Endodermal cell (in vitro differentiated cells): ENCODE data around the gene PRRT4. TPM values are rescaled to one million over a fixed set of nuclear protein-coding genes. Genes with fewer than 3 reads are reported as not detected.
A peak's percentile ranks its signal among the peaks of the same experiment; 100 is the strongest.

ENCODE experiments used
- DNase-seq: peaks from one replicate; pipeline ENCODE4 v3.0.0-alpha.2; 2017
- H3K27ac ChIP-seq: 2 replicates; pipeline ENCODE4 v1.5.1; 2013; ENCODE audit warnings: mild to moderate bottlenecking, low read depth, low read length, moderate library complexity
- H3K27me3 ChIP-seq: 2 replicates; pipeline ENCODE4 v1.6.1; 2013; ENCODE audit warnings: mild to moderate bottlenecking, low read length, moderate library complexity; ENCODE audit not compliant: insufficient read depth, control insufficient read depth, poor library complexity, severe bottlenecking
- H3K36me3 ChIP-seq: 2 replicates; pipeline ENCODE4 v1.7.0; 2013; ENCODE audit warnings: mild to moderate bottlenecking, low read length, moderate library complexity; ENCODE audit not compliant: control insufficient read depth, insufficient read depth
- H3K4me1 ChIP-seq: one replicate; pipeline ENCODE4 v1.7.0; 2013; ENCODE audit warnings: low read length; ENCODE audit not compliant: control insufficient read depth, insufficient read depth
- H3K4me3 ChIP-seq: 2 replicates; pipeline ENCODE4 v1.5.1; 2013; ENCODE audit warnings: mild to moderate bottlenecking, low read length, moderate library complexity
- H3K9ac ChIP-seq: 2 replicates; pipeline ENCODE4 v1.6.1; 2013; ENCODE audit warnings: mild to moderate bottlenecking, low read length, moderate library complexity; ENCODE audit not compliant: poor library complexity, severe bottlenecking; ENCODE audit errors: extremely low read depth
- H3K9me3 ChIP-seq: 2 replicates; pipeline ENCODE4 v1.6.1; 2013; ENCODE audit warnings: mild to moderate bottlenecking, low read length, moderate library complexity; ENCODE audit not compliant: control insufficient read depth
- H3K27ac Mint-ChIP-seq: 2 replicates; pipeline ENCODE4 v1.8.0; 2020; ENCODE audit warnings: mixed read lengths
- H3K27me3 Mint-ChIP-seq: 2 replicates; pipeline ENCODE4 v1.8.0; 2021; ENCODE audit warnings: mild to moderate bottlenecking, mixed read lengths; ENCODE audit not compliant: insufficient read depth
- H3K36me3 Mint-ChIP-seq: 2 replicates; pipeline ENCODE4 v1.8.0; 2020; ENCODE audit warnings: low read depth, mixed read lengths
- H3K4me1 Mint-ChIP-seq: 2 replicates; pipeline ENCODE4 v1.8.0; 2020; ENCODE audit warnings: mixed read lengths
- H3K4me3 Mint-ChIP-seq: 2 replicates; pipeline ENCODE4 v1.8.0; 2020; ENCODE audit warnings: mild to moderate bottlenecking, moderate library complexity, mixed read lengths
- H3K9me3 Mint-ChIP-seq: 2 replicates; pipeline ENCODE4 v1.8.0; 2020; ENCODE audit warnings: mild to moderate bottlenecking, mixed read lengths
- WGBS, 2 experiments: methylation state at CpG; one replicate each; pipeline versions ENCODE4 v1.1.5 to v1.1.7; 2013; ENCODE audit warnings: missing lambda C conversion rate in 2 of 2, mixed read lengths in 1 of 2; ENCODE audit not compliant: insufficient coverage in 1 of 2, insufficient read length in 1 of 2; 5-methylcytosine and 5-hydroxymethylcytosine counted together
- total RNA-seq, 2 donors: library from RNA; stranded (reverse); fragmentation: NEBNext Ultra II Directional in 1 of 2; extraction: Animal tissue kit (Norgen Biotek cat#: 25700) in 1 of 2; gene quantifications; 2 replicates in 1 of 2; 3 replicates in 1 of 2; pipeline ENCODE4 v1.2.1, GENCODE V29; 2021
- TF ChIP-seq, protein P1 (sequence below): fragments of 200-600 bp; sonication (generic); conservative IDR thresholded peaks from 2 replicates; pipeline ENCODE4 v1.5.0; 2021; ENCODE audit warnings: antibody characterized with exemption, mild to moderate bottlenecking

Gene PRRT4
- total RNA-seq, 2 donors from 2014 or later: 0.18 TPM; not detected in 1

DNA sequence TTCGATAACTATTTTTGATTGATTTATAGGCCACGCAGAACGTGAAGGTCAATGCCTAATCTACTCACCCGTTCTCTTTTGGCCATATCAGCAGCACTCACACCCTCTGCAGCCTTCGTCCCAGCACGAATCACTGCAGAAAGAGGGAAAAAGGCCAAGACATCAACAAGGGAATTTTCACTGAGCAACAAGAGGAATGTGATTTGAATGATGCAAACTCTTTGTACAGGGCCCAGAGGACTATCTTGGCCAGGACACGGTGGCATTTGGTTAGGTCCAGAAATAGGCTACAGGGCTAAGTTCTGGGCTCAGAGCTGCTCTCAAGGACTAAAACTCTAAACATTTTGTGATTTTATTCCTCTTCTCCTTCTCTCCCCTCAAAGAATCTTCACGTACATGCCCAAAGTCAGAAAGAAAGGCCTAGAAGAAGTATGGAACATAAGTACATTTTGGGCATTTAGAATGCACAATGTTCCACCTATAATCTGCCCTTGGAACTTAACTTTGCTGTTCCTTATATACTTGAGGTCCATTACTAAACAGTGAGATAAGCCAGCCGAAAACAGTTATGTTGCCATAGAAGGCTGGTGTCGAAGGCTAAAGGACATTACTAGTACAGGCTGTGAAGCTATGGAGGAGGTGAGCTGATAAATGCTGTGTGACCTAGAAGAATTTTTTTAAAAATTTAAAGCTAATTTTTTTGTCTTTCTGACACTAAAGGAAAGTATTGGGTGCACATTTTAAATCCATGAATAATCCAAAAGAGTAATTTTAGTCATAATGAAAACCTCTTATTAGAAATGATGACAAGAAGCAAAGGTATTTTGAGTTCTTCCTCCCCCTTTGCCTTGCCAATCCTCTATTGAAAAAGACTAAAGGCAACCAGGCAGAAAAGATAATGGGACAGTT is 37.8 kb downstream of the PRRT4 start:
- Histone ChIP-seq H3K4me3 (no peak overlapping the region), H3K4me1 (no peaks in the 10 kb centered on the region), H3K36me3 (peaks cover 90% of the 10 kb centered on the region), H3K9ac (no peak overlapping the region), H3K27me3 (no peaks in the 10 kb centered on the region), H3K27ac (no peak overlapping the region), H3K9me3 (no peaks in the 10 kb centered on the region)
- no peaks in the 10 kb centered on the region for H3K4me1 Mint-ChIP-seq
- no peak overlapping the region for H3K4me3 Mint-ChIP-seq
- H3K27ac Mint-ChIP-seq: no peak overlapping the region
- DNase-seq: no peak
- peaks cover 80% of the 10 kb centered on the region for H3K36me3 Mint-ChIP-seq
- no peaks in the 10 kb centered on the region for H3K27me3 Mint-ChIP-seq
- no peaks in the 10 kb centered on the region for H3K9me3 Mint-ChIP-seq
- TF ChIP-seq, protein P1, sequence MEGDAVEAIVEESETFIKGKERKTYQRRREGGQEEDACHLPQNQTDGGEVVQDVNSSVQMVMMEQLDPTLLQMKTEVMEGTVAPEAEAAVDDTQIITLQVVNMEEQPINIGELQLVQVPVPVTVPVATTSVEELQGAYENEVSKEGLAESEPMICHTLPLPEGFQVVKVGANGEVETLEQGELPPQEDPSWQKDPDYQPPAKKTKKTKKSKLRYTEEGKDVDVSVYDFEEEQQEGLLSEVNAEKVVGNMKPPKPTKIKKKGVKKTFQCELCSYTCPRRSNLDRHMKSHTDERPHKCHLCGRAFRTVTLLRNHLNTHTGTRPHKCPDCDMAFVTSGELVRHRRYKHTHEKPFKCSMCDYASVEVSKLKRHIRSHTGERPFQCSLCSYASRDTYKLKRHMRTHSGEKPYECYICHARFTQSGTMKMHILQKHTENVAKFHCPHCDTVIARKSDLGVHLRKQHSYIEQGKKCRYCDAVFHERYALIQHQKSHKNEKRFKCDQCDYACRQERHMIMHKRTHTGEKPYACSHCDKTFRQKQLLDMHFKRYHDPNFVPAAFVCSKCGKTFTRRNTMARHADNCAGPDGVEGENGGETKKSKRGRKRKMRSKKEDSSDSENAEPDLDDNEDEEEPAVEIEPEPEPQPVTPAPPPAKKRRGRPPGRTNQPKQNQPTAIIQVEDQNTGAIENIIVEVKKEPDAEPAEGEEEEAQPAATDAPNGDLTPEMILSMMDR: no peak
- 95% methylated on average over 7 to 10 of the region's 10 CpGs for WGBS, 2 experiments

DNA sequence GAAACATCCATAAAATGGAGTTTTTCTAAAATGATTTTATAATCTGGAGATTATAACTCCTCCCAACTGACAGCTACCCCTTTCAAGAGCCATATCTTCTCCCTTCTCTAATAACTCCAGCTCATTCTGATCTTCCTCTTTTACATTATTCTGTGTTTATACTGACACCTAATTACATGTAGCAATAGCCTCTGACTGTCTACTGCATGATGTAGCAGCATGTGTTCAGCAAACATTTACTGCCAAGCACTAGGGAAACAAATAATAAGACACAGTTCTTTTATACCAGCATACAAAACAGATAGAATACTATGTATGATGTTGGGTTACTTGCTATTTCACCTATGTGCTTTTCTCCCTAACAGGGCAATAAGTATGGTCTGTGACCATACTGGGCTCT is 38.5 kb downstream of the PRRT4 start:
- DNase-seq: no peak
- H3K4me3 ChIP-seq: no peak overlapping the region
- Mint-ChIP-seq H3K4me1 (no peaks in the 10 kb centered on the region), H3K9me3 (no peaks in the 10 kb centered on the region), H3K4me3 (no peak overlapping the region), H3K27me3 (no peaks in the 10 kb centered on the region), H3K36me3 (peaks cover 78% of the 10 kb centered on the region), H3K27ac (no peak overlapping the region)
- no peak overlapping the region for H3K9ac ChIP-seq
- no peaks in the 10 kb centered on the region for H3K27me3 ChIP-seq
- H3K9me3 ChIP-seq: no peaks in the 10 kb centered on the region
- TF ChIP-seq, protein P1: no peak
- no peak overlapping the region for H3K27ac ChIP-seq
- H3K4me1 ChIP-seq: no peaks in the 10 kb centered on the region
- peaks cover 90% of the 10 kb centered on the region for H3K36me3 ChIP-seq

DNA sequence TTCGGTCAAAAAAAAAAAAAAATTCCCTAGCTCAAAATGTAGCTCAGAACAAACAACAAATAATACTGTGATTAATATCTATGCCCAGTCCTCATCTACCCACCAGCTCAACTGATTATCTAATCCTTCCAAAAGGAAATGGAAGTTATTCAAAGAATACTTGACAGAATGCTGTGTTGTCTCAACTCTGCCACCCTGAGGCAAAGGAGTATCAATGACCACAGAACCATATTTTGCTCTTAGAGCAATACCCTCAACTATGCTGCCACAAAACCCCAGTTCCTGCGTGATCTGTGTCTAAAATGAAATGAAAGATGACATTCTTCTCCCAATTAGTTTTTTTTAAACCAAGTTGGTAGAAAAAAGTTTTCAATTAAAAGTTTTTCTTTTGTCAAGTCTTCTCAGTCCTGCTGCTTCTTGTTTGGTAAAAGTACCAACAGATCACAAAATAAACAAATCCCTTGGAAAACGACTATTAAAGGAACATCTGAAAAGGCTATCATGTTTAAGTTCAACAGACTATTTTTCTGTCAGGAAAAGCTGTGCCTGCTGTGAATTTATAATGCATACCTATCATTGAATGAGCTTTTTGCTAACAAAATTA is 39.3 kb downstream of the PRRT4 start:
- Mint-ChIP-seq H3K36me3 (peaks cover 83% of the 10 kb centered on the region), H3K27me3 (no peaks in the 10 kb centered on the region), H3K4me1 (no peaks in the 10 kb centered on the region), H3K4me3 (no peak overlapping the region), H3K27ac (no peak overlapping the region), H3K9me3 (no peaks in the 10 kb centered on the region)
- Histone ChIP-seq H3K36me3 (peaks cover 90% of the 10 kb centered on the region), H3K27ac (no peak overlapping the region), H3K27me3 (no peaks in the 10 kb centered on the region), H3K4me1 (no peaks in the 10 kb centered on the region), H3K4me3 (no peak overlapping the region), H3K9me3 (no peaks in the 10 kb centered on the region), H3K9ac (no peak overlapping the region)
- 82 to 89% methylated on average over 1 to 3 of the region's 3 CpGs for WGBS, 2 experiments
- DNase-seq: no peak
- TF ChIP-seq, protein P1: peak; percentile 72
